GM19099 (cell line): ENCODE measurements around the gene ATP5F1E.

ENCODE experiments used
- POLR2A ChIP-seq: IDR thresholded peaks from 3 replicates; pipeline ENCODE4 v1.6.1; 2011; ENCODE audit warnings: low read depth; ENCODE audit not compliant: insufficient read length; ENCODE audit errors: extremely low read depth

The ATP5F1E gene

DNA sequence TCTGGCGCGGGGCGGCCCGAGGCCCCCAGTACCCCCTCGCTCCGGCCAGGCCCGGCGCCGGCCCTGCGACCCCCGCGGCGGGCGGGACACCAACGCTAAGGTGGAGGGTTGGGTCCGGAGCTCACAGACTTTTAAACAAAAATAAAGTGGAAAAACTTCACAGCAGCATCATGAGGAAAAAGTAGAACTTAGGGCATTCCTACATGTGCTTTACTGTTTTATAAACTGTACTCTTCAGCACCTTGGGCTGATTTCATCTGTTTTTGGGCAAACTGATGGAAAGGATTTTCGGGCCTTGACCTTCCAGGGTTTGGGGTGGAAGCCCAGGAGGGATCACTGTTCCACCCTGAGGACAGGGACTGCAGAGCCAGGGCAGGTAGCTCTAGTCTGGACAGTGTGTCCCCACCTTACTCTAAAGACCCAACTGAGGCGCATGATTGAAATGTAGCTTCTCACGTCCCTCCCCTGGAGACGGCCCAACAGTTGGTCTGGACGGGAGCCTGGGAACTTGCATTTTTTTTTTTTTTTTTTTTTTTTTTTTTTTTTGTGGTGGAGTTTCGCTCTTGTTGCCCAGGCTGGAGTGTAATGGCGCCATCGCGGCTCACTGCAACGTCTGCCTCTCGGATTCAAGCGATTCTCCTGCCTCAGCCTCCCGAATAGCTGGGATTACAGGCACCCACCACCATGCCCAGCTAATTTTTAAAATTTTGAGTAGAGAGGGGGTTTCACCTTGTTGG is 50.3 kb downstream of the ATP5F1E start:
- TF ChIP-seq POLR2A, result no peak

DNA sequence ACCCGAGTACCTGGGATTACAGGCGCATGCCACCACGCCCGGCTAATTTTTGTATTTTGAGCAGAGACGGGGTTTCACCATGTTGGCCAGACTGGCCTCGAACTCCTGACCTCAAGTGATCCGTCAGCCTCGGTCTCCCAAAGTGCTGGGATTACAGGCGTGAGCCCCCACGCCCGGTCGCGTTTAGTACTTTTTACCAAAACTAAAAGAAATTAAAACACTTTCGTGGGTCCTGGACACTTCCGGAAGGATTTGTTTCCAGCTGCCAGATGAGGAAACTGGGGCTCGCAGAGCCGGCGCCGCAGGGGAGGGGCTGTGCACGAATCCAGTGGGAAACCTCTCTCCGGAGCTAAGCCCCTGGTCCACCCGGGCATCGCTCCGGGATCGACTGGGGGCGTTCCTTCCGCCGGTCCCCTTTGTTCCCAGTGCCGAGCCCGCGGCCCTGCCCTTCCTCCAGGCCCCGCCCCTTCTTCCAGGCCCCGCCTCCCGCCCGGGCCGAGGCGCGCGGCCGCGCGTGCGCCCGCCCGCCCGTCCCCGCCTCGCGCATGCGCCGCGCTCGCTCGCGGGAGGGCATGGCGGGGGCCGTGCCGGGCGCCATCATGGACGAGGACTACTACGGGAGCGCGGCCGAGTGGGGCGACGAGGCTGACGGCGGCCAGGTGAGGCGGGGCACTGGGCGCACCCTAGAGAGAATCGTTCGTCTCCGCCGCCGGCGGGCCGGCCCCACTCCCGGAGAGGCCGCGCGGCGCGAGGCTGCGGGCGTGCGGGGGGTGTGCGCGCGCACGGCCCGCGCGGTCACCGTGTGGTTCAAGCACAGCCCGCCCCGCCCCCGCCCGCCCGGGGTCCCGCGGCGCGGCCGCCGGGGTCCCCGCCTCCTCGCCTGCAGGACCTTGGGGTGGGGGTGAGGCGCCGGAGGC is 51.2 kb downstream of the ATP5F1E start, which contains the start of gene NELFCD:
NELFCD (plus strand) TSS at position 546 of the 917 bp plus-strand sequence; CDS start at position 600, 54 bp downstream.
- peak; percentile 94 for TF ChIP-seq POLR2A

DNA sequence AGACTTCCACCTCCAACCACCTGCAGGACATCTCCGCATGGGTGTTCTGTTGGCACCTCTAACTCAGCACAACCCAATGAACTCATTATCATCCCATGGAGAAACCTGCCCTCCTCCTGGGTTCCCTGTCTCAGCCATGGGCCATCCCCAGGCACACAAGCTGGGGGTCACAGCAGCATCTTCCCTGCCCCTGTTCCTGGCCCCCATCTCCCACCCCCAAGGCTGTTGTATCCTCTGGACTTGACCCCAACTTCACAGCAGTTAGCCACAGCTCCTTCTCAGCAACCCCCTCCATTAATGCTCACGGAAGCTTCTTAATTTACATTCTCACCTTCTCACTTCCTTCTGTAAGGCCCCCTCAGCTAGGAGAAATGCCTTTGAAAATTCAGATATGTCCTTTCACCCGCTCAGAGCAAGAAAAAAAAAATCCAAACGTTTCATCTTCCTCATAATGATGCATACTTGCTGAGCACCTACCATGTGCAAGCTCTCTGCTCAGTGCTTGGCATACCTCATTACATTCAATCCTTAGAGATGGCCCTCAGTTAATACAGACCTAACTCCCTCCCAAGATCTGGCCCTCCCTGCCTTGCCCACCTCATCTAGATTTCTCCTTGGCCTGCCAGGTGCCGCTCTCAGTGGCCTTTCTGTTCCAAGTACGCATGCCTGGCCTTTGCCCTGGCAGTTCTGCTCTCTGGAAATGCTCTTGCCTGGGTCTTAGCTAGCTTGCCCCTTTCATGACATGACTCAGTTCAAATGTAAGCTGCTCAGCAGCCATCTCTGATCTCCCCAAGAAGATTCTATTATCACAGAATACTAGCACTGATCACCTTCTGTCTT is 53.6 kb downstream of the ATP5F1E start:
- no peak for TF ChIP-seq POLR2A

DNA sequence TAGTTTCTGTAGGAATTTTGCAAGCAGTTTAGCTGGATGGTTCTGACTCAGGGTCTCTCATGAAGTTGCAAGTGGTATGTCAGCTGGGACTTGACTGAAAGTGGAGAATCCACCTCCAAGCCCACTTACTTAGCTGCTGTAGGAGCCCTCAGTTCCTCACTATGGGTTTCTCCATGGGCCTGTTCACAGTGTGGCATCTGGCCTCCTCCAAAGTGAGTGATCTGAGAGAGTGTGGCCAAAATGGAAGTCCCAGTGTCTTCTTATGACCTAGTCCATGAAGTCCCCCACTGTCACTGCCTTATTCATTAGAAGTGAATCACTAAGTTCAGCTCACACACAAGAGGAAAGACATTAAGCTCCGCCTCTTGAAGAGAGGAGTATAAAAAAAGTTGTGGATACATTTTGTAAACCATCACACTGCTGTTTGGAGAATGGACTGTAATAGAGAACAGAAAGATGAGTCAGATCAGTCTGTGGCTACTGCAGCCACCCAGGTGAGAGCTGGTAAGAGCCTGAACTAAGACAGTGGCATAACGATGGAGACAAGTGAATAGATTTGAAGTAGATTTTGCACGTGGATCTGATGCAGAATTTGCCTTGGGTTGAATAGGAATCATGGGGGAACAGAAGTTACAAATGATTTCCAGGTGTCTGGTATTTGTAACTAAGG is 55.9 kb downstream of the ATP5F1E start:
- no peak for TF ChIP-seq POLR2A
